ENCODE results near the gene GPR155. TPM values are rescaled to one million over a fixed set of nuclear protein-coding genes. Genes with fewer than 3 reads are reported as not detected.

Gene GPR155
- total and polyA plus RNA-seq, 9 of the 15 experiments (the other 6 are each of a cell fraction or from before 2014, with no cell fraction given), result 0.04 to 0.40 (median 0.11) TPM; not detected in 1

- TF ChIP-seq ZBTB17 (CRISPR knock-in tag; IDR thresholded peaks at IDR 0.05) (no peak), MYNN (IDR thresholded peaks at IDR 0.05) (no peak), MYNN (CRISPR knock-in tag; IDR thresholded peaks at IDR 0.05) (no peak), PTTG1 (tag; IDR thresholded peaks at IDR 0.05; ENCODE audit: low read depth) (no peak), CBFA2T2 (conservative IDR thresholded peaks at IDR 0.05) (no peak), RFX7 (CRISPR knock-in tag; IDR thresholded peaks at IDR 0.05) (no peak), ZNF695 (CRISPR knock-in tag; IDR thresholded peaks at IDR 0.05) (no peak)
These were observed 101.6 kb downstream of the GPR155 start (continued) for GRCh38 chr2:174385201-174385600.

GRCh38 chr2:174383796-174384195 is 103.0 kb downstream of the GPR155 start:
- Histone ChIP-seq H3K27ac (ENCODE audit: extremely low read depth, low read depth, low read length) (peak overlapping the region; percentile 20; the same call in 1 of the 3 replicates), H3K36me3 (ENCODE audit: control insufficient read depth, insufficient read depth, low read length) (peaks cover 26% of the 10 kb centered on the region), H3K4me1 (replicated peaks in 1 of 2; ENCODE audit: control insufficient read depth in 2 of 2, insufficient read depth in 2 of 2, low read length in 2 of 2) (no peaks in the 10 kb centered on the region; a peak in 1 of 5 replicates), H3K27me3 (ENCODE audit: control insufficient read depth in 2 of 2, insufficient read depth in 2 of 2, low read length in 2 of 2) (no peaks in the 10 kb centered on the region), H3K4me3 (no peak overlapping the region), H3K9me1 (ENCODE audit: control insufficient read depth, insufficient read depth, low read length) (no peaks in the 10 kb centered on the region), H3K4me2 (ENCODE audit: insufficient read depth, low read length) (no peak overlapping the region), H3K79me2 (ENCODE audit: control insufficient read depth, insufficient read depth, low read length) (no peaks in the 10 kb centered on the region), H3K9ac (ENCODE audit: insufficient read depth in 1 of 2, low read depth in 2 of 2, low read length in 2 of 2) (no peak overlapping the region), H2AFZ (ENCODE audit: low read depth, low read length) (no peak overlapping the region), H3K9me3 (replicated peaks; ENCODE audit: control insufficient read depth, insufficient read depth, low read depth, low read length) (no peaks in the 10 kb centered on the region), H4K20me1 (replicated peaks; ENCODE audit: control insufficient read depth, insufficient read depth, low read length) (no peaks in the 10 kb centered on the region)
- no peak for DNase-seq (ENCODE audit: extremely low read depth in 1 of 4, low spot score in 3 of 4)
- in situ Hi-C loops (cut with MboI), result no loop called here
- peak; percentile 37; the same call in 2 of the 3 replicates for ATAC-seq
- ChIA-PET CTCF (ENCODE audit: low intra/inter-chr PET ratio) (no interaction called here), POLR2A (no interaction called here)
- BruUV-seq (replicated peaks), result no TSS peak
- intact Hi-C loops (cut with micrococcal nuclease), result no loop called here
- FAIRE-seq, result no peak
- WGBS (ENCODE audit: insufficient coverage, low coverage, missing lambda C conversion rate), result 8% methylated on average over 1 of the region's 1 CpG
- no peak for TF ChIP-seq DIDO1 (tag; IDR thresholded peaks at IDR 0.05; ENCODE audit: low read depth)
- TF ChIP-seq ATF6 (CRISPR knock-in tag; IDR thresholded peaks at IDR 0.05), result no peak
- no peak for TF ChIP-seq SAFB (IDR thresholded peaks at IDR 0.05; ENCODE audit: borderline replicate concordance, low read depth, low read length)
- TF ChIP-seq KAT2B (IDR thresholded peaks at IDR 0.05; ENCODE audit: low read depth, low read length), result no peak
- TF ChIP-seq NFE2 (IDR thresholded peaks at IDR 0.05; ENCODE audit: low read depth), result 0 out of 2 replicates have a peak, but pooled peaks have one; percentile 21
- TF ChIP-seq PBX2 (CRISPR knock-in tag; IDR thresholded peaks at IDR 0.05; ENCODE audit: low read depth), result no peak
- TF ChIP-seq PBX2 (tag; conservative IDR thresholded peaks at IDR 0.05; ENCODE audit: low read depth), result no peak
- TF ChIP-seq RBM17 (IDR thresholded peaks at IDR 0.05; ENCODE audit: borderline replicate concordance, low read depth, low read length), result no peak
- TF ChIP-seq C11orf30 (IDR thresholded peaks at IDR 0.05; ENCODE audit: low read depth), result peak; percentile 63
- TF ChIP-seq ZNF785 (CRISPR knock-in tag; IDR thresholded peaks at IDR 0.05), result no peak
- no peak for TF ChIP-seq CBFA2T2 (conservative IDR thresholded peaks at IDR 0.05)
- no peak for TF ChIP-seq ZNF76 (CRISPR knock-in tag; IDR thresholded peaks at IDR 0.05; ENCODE audit: borderline replicate concordance)
- no peak for TF ChIP-seq HMG20A (CRISPR knock-in tag; conservative IDR thresholded peaks at IDR 0.05)

All from K562 (cell line).